NCI-H345 (cell line): ENCODE results near the gene NFIA.
"Not testable (repeated sequence)": the region's sequence is repeated elsewhere in the genome, so short reads cannot be mapped to it uniquely, and the experiment has no call there.

Experiments
- DNase-seq: peaks from one replicate; lab custom pipeline; 2025; lab: John Stamatoyannopoulos, UW

Gene NFIA

DNA sequence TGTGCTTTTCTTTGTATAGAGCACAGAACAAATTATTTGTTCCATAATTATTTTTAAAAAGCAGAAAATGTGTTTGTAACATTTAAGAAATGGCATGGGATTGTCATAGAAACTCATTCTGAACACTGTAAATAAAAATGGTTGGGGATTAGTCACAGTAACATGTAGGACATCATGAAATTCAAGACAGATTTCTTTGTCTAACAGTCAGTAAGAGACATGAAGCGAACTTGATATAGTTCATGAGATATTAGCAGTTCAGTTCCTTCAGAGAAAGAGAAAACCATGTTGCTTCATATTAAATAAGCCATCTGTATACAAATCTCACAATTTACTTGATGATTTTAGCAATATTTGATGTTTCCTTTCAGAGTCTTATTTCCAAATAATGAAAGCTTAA lies 19.7 kb downstream of the NFIA start:
- DNase-seq = no peak

DNA sequence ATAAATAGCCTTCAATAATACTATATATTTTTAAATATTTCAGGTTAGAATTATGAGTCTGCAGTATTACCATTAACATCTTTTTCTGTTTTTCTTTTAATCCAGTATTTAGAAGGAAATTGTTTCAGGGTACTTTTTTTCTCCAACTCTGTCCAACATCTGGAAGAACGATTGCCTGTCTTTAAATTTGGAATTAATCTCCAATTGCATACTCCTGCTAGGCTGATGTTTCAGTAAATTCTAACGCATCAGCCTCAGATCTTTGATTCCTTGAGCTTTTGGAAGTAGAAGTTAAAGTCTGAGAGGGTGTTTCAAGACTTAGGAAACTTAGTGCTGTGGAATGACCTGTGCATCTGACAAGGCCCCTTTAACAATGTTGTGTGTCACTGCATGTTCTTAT lies 20.3 kb downstream of the NFIA start:
- DNase-seq = no peak

DNA sequence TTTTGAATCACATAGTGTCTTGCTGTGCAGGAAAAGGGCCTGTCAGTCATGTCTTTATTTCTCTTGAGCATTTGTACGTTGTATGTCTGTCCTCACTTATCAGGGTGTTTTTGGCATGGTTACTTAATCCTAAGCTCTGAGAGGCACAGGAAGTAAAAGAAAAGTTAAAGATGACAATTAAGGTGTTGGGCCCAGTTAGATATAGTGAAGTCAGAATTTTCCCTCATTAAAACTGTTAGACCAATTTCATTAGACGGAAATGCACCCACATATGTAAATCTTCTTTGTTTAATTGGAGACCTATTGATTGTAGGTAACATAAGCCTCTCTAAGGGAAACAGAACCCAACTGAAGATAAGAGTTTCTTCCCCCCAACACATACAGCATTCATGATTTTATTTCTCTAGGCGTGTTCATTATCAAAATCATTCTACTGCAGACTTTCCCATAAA lies 21.9 kb downstream of the NFIA start:
- no peak for DNase-seq

DNA sequence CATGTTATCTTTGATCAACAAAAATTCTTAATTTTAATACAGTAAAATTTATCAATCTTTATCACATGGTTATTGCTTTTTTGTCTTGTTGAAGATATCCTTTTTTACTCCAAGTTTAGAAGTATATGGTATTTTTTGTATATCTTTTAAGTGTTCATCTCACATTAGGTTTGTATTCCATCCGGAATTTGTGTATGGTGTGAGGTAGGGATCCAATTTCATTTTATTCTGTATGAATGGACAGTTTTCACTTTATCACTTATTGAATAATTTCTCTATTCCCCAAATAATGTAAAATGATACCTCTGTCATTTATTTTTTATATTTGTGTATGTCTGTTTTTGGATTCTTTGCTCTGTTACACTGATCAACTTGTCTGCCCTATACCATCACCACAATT lies 25.3 kb downstream of the NFIA start:
- DNase-seq = no peak

DNA sequence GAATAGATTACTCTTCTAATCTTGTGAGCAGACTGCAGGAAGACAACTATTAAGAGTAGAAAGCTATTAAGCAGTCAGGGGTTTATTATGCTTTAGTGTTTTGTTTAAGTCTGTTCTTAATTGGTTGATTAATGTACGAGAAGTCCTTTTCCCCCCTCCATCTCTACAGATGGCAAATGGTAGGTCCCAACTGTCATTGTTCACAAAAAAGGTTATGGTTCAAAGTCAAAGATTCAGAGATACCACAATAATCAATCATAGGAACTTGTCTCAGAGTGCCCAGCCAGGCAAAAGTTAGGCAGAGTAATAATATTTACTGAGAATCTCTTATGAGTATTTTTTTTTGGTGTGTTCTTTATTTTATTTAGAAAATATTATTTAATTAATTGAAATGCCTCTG lies 26.8 kb downstream of the NFIA start:
- DNase-seq = no peak

DNA sequence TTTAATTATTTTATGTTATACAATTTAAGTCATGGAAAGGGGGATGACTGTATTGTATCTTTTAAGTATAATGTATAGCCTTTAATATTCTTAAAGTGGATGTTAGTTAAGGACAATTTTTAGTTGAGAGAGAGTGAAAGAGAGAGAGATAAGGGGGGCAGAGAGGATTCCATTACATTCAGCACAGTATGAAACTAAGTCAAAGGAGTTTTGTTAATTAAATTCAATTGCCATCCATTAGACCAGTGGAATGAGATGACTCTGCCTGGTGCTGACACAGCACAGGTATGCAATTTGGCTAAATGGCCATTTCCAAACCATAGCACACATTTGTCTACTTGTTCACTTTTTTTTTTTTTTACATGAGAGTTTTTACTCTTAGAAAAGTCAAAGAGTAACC lies 27.5 kb downstream of the NFIA start:
- no peak for DNase-seq

DNA sequence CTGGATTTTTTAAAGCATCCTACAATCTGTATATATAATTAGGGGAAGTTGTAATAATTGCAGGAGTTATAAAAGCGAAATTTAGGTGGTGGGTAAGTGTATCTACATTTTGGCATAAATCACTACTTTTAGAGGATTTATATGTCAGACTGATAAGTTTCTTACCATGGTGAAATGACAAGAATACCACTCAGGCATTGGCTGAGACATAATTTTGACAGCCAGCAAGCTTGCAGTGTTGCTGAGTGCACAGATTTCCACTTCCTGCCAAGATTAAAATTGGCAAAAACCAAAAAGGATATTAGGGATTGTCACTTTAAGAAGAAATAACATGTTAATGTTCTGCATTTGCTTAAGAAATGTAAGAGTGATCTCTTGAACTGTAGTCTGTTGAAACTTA lies 28.2 kb downstream of the NFIA start:
- DNase-seq = no peak

DNA sequence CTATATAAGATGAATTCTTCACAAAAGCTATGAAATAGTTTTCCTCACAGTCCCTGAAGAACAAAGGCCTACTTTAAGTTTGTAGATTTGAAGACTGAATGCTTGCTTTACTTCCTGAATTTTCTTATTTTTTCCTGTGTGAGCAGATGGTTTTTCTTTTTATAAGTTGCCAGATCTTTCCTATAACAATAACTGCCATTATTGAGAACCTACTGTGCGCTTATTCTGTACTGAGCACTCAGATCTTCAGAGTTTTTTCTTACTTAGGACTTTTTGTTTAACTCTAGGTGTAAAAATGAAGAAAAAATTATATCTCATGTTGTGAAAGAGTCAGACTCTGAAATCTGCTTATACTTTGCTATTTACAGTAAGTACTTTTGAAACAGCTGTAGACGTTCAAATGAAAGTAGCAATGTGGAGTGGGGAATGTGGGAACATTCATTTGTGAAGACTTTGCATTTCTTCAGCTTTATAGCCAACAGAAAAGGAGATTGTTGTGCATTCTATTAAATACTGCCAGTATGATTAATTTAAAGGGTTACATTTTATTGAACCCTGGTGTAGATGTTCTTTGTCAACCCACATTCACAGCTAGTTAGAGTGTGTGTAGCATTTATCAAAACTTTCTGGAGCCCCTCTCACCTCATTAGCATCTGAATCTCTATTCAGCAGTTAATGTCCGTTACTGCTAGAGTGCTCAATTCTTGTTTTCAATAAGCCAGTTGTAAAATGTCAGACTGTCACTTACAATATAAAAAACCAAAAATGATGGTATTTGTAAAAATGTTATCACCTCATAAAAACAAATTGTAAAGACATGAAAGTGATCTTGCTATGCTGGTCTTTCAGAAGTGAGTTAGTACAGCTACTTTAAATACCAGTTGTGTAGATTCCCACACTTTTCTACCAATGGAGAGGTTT lies 29.0 kb downstream of the NFIA start:
- DNase-seq = no peak

DNA sequence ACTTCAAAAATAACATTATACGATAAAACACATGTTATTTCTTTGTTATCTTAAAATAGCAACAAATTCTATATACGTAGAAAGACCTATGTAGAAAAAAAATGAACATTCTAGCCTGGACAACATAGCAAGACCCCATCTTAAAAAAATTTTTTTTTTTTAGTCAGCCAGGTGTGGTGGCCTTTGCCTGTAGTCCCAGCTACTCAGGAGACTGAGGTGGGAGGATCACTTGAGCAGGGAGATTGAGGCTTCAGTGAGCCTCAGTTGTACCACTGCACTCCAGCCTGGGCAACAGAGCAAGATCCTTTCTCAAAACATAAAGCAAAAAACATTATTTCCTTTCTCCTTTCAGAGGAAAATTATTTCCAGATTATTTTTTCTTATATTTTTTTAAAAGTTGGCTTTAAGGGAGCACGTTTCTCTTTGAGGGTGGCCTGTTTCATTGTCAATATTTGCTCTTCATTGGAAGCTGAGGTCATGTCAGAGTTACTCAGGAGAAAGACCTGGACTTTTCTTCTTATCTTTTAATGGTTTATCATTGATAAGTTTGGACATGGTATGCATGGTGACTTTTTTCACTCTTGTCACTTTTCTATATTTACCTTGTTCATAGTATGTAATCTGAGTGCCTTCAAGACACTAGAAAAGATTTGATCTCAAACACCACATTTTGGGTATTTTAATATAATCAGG lies 32.0 kb downstream of the NFIA start:
- no peak for DNase-seq

DNA sequence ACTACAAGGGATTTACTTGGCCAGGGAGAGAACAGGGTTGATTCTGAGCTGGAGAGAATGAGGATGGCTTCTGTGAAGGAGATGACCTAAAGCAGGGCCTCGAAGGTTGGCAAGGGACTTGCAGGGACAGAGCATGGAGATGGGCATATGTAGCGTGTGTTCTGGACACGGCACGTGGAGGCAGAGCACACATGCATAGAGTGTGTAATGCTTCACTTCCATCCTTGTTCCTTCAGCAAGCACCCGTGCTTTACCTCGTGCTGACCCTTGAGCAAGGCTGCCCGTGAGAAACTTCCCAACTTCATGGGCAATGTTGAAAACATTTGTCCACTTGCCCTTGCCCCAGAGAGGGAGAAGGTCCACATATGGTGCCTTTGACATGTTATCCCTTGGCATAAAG lies 33.1 kb downstream of the NFIA start:
- DNase-seq = no peak

DNA sequence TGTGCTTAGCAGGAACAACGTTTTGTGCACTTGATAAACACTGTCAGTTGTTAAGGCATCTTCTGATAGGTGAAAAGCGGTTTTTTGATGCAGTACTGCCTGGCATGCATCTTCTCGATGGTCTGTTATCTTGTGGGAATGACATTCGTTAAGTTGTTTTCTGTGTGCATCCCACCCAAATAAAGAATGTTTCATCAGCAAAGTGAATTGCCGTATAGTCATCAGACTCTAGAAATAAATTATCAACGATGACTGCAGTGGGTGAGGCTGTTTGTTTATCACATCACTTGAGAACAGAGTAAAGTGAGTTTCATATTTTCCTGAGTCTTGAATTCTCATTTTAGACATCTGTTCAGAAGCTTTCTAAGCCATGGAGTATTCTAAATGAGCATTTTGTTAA lies 34.1 kb downstream of the NFIA start:
- DNase-seq = no peak

DNA sequence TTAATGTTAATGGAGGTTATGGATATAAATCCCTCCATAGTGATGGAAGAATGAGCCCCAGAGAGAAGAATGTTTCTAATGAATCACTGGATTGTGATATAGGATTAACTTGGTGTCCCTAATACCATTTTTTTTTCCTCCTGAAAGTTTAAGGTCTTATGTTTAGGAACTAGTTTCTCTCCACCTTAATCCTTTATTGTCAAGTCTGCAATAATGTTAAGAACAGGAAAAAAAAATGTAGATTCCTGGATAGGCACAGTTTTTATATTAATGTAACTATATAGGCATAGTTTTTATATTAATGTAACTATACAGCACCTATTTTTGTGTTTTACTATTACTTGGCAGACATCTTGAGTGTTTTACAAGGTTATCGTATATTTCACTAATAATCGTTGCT lies 34.9 kb downstream of the NFIA start:
- no peak for DNase-seq

DNA sequence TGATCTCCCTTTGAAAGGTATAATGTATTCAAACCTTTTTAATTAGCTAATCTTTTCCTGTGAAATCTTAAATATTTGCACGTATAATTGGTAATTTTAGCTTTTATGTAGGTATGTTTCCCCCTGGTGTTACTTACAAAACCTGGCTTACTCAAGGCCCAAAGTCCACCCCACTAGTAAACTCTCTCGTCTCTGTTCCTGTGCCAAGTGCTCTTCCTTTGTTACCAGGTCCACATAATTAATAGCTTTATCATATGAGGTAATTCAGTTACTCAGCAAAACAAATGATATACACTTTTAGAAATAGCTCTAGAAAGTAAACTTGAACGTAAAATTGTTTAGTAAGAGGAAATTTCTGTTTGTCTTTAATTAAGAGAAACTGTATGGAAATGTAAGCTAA lies 36.7 kb downstream of the NFIA start:
- no peak for DNase-seq

DNA sequence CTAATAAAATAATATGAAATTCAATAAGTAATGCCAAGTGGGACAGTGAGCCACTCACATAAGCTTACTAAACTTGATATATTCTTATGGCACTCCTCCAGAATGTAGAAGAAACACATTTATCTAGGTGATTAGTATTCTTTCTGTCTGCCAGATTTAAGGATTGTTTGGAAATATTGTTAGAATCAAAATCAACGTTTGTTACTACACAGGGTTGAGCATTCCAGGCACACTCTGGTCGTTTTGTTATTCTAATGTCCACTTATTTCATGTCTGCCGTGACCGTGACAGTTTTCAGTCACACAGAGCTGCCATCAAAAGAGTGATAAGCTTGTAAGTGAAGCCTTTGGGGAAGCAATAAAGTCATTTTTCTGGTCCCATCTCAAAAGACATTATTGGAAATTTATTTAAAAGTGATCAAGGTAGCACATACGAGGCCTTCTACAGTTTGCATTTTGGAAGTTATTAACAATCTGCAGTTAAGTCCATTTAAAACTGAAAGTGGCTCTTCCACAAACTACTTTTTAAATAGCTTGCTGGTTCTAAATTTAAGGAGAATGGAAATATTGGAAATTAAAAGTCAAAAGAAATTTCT lies 38.0 kb downstream of the NFIA start:
- peak; percentile 9 for DNase-seq

DNA sequence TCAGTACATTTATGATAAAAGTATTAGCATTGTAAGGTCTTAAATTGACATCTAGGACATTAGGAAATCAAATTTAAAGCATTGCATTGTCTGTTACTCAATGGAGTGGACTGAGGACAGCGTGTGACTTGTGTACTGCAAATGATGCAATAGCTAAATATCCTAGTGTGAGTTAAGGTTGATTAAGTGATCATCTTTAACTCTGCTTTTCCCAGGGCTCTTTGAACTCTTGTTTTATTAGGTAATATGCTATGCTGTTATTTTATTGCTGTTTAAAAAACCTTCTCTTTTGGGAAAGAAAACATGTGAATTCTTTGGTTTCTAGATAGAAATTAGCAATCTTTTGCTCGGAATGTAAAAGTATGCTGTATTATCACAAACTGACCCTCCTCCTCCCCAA lies 38.6 kb downstream of the NFIA start:
- DNase-seq = no peak

DNA sequence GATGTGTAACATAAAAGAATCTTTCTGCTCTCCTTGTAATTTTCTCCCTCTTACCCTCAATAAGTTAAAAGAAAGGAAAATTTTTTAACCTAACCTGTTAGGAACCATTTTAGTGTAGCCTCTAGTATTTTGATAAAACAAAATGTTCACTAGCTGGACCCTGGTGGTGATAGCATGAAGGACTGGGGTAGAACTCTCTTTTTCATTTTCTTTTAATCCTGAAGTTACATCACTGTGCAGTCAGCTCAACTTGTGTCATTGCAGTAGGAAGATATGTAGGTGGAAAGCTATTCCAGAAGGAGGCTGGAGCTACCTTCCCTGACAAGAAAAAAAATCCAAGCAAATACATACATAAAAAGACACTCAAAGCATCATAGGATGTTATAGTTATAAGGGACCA lies 39.3 kb downstream of the NFIA start:
- no peak for DNase-seq

DNA sequence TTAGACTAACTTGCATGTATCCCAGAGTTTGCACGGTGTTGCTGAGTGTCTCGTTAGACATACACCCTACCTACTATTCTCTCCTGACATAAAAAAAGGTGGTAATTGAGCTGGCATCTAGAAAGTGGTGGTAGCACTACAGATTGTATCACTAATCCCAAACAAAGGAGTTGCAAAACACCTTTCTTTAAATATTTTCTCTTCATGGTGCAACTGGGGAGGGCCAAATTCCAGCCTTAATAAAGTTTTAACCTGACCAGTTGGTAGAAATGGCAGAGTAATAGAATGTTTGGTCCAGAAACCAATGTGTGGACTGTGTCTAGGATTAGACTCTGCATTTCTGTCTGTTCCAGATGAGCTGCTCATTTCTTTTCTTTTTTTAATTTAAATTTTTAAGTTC lies 40.0 kb downstream of the NFIA start:
- no peak for DNase-seq

DNA sequence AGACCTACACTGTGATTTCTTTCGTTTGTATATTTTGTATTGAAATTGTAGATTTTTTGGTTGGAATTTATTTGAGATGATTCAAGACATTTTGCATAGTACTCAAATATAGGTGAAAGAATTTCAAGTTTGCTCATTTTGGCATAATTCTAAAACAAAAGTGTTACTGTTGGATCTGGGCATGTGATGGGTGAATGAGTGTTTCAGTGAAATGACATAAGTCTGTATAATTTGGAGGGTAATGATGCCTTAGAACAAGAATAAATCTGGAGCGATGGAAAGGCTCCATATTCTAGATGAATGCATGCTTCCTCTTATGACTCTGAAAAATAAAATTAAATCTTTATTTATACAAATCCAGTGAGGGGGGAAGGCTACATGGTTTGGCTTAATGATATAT lies 41.0 kb downstream of the NFIA start:
- no peak for DNase-seq

DNA sequence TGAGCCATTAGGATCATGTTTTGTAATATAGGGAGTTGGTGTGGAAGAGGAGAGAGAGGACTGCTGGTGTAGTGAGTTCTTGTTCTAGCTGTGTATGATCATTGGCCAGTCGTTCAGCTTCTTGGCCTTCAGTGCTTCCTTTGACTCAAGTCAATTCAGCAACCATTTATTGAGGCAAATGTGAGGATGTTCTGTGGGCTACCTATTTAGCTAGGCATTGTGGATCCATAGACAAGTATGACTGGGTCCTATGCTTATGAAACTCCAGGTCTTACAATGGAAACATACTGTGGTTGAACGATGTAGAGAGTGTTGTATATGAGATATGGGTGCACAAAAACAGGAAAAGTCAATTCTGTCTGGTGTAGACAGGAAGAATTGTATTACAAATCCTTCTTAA lies 41.7 kb downstream of the NFIA start:
- no peak for DNase-seq

DNA sequence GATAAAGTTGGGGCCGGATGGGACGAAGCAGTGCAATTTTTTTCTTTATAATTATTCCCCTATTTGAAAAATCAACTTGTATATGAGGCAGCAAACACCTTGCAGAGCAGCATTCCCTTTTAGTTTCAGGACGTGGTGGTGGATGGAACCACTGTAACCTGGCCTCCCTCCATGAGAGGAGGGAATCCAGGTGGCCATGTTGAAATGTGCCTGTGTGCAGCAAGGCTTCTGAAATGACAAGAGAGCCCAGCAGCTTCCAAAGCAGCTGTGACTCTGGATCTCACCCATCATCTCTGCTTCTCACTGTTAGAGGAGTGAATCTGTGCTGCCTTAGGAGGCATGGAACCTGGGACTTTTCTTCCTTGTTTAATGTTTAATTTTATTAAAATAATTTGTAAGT lies 42.3 kb downstream of the NFIA start:
- no peak for DNase-seq

DNA sequence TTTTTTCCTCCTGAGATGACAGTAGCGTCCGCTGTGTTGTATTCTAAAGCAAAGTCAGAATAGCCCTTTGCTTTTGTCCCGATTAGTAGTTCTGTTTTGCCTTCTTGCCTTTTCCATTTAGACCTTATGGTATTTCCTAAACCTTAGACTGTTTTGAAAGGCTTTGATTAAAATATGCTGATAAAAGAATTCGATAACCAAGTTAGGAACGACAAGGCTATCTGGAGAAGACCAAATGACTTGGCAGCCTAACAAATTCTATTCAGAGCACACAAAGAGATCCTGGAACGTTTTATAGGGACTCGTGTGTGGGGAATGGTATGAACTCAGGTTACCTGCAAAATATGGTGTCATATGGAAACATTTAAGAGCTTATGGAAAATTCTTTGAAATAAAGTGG lies 42.9 kb downstream of the NFIA start:
- DNase-seq = no peak

DNA sequence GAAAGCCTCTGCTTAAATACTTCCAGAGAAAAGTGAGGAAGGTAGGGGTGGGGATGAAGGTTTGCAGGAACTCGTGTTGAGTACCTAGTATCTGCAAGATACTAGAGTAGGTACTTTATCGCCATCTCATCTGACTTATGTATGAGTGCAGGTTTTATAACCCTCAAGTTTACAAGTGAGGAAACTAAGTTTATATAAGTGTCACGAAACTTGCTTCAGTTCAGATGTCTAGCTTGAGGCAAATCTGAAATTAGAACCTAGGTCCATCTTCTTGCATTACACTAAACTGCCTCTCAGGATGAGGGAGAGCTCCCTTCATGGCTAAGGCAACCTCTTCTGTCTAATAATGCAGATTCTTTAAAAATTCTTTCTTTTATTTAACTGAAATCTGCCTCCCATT lies 43.5 kb downstream of the NFIA start:
- DNase-seq = no peak

DNA sequence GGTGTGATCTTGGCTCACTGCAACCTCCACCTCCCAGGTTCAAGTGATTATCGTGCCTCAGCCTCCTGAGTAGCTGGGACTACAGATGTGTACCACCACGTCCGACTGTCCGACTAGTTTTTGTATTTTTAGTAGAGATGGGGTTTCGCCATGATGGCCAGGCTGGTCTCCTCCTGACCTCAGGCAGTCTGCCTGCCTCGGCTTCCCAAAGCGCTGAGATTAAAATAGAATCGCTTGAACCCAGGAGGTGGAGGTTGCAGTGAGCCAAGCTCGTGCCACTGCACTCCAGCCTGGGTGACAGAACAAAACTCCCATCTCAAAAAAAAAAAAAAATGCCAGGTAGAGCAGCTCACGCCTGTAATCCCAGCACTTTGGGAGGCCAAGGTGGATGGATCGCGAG lies 44.5 kb downstream of the NFIA start:
- DNase-seq = not testable (repeated sequence)
